Myocyte (in vitro differentiated cells): ENCODE data around the gene ZDHHC7. TPM values are rescaled to one million over a fixed set of nuclear protein-coding genes. Genes with fewer than 3 reads are reported as not detected.
"Not testable (repeated sequence)": the region's sequence is repeated elsewhere in the genome, so short reads cannot be mapped to it uniquely, and the experiment has no call there.

Experiments
- DNase-seq: peaks from one replicate; pipeline ENCODE4 v3.0.0-alpha.2; 2012; ENCODE audit warnings: low read depth
- total RNA-seq: library from RNA; depleted of rRNA; stranded (reverse); fragments of >200 nt; gene quantifications from 2 replicates; pipeline ENCODE4 v1.2.3, GENCODE V29; 2014

The ZDHHC7 gene
- total RNA-seq, 1 donor from 2014 or later, result 75.7 TPM

GRCh38 chr16:85045077-85045476 is 33.7 kb upstream of the ZDHHC7 start:
- no peak for DNase-seq

- no peak for DNase-seq
Measured at GRCh38 chr16:85042606-85043005, 31.3 kb upstream of the ZDHHC7 start.

- no peak for DNase-seq
Measured at GRCh38 chr16:85042167-85042526, 30.8 kb upstream of the ZDHHC7 start.

GRCh38 chr16:85041219-85042166 is 30.2 kb upstream of the ZDHHC7 start:
- no peak for DNase-seq

GRCh38 chr16:85040685-85041084 is 29.4 kb upstream of the ZDHHC7 start:
- no peak for DNase-seq

GRCh38 chr16:85037721-85038120 is 26.4 kb upstream of the ZDHHC7 start:
- no peak for DNase-seq

GRCh38 chr16:85037050-85037410 is 25.7 kb upstream of the ZDHHC7 start:
- DNase-seq, result peak; percentile 57

GRCh38 chr16:85036236-85037049 is 25.1 kb upstream of the ZDHHC7 start:
- no peak for DNase-seq

- DNase-seq, result no peak
Measured at GRCh38 chr16:85034591-85035433, 23.5 kb upstream of the ZDHHC7 start.

- no peak for DNase-seq
Measured at GRCh38 chr16:85033171-85033570, 21.8 kb upstream of the ZDHHC7 start.

- DNase-seq, result not testable (repeated sequence)
Measured at GRCh38 chr16:85032187-85032586, 20.9 kb upstream of the ZDHHC7 start.

GRCh38 chr16:85031451-85031850 is 20.1 kb upstream of the ZDHHC7 start:
- DNase-seq, result no peak

- DNase-seq, result no peak
Measured at GRCh38 chr16:85029981-85030401, 18.7 kb upstream of the ZDHHC7 start.

- no peak for DNase-seq
Measured at GRCh38 chr16:85029408-85029784, 18.1 kb upstream of the ZDHHC7 start.

- peak; percentile 76 for DNase-seq
Measured at GRCh38 chr16:85028685-85029407, 17.5 kb upstream of the ZDHHC7 start.

GRCh38 chr16:85027958-85028684 is 16.8 kb upstream of the ZDHHC7 start:
- DNase-seq, result no peak

- peak; percentile 95 for DNase-seq
Measured at GRCh38 chr16:85027349-85027957, 16.1 kb upstream of the ZDHHC7 start, which contains the start of gene KIAA0513. KIAA0513 (plus strand) TSS chr16:85027795; CDS start chr16:85067072, 39,277 bp downstream.

GRCh38 chr16:85026703-85027102 is 15.4 kb upstream of the ZDHHC7 start:
- no peak for DNase-seq
